GM23338 (cell line): ENCODE measurements around the gene CALCR. TPM values are rescaled to one million over a fixed set of nuclear protein-coding genes. Genes with fewer than 3 reads are reported as not detected.

Source experiments
- ATAC-seq: fragments of 200-7000 bp; cut with Tn5 transposase; 3 replicates; pipeline ENCODE4 v1.9.1; 2020
- DNase-seq: peaks from one replicate; pipeline ENCODE4 v3.0.0-alpha.2; 2015; ENCODE audit warnings: low spot score
- H2AFZ ChIP-seq: fragments of 200-600 bp; sonication (generic); 2 replicates; pipeline ENCODE4 v1.8.0; 2016; ENCODE audit warnings: antibody characterized with exemption, mild to moderate bottlenecking, moderate library complexity
- H3F3A ChIP-seq: fragments of 200-600 bp; sonication (generic); replicated peaks from 2 replicates; pipeline ENCODE4 v1.8.0; 2017; ENCODE audit warnings: antibody characterized with exemption, mixed run types, low read depth
- H3K27ac ChIP-seq: fragments of 200-600 bp; sonication (generic); 2 replicates; pipeline ENCODE4 v1.6.1; 2016; ENCODE audit warnings: low read depth
- H3K27me3 ChIP-seq: fragments of 200-600 bp; sonication (generic); 2 replicates; pipeline ENCODE4 v1.8.0; 2016; ENCODE audit warnings: mild to moderate bottlenecking, mixed run types, moderate library complexity; ENCODE audit not compliant: insufficient read depth
- H3K36me3 ChIP-seq: fragments of 200-600 bp; sonication (generic); 2 replicates; pipeline ENCODE4 v1.8.0; 2016; ENCODE audit warnings: mild to moderate bottlenecking; ENCODE audit not compliant: insufficient read depth
- H3K4me1 ChIP-seq: fragments of 200-600 bp; sonication (generic); 2 replicates; pipeline ENCODE4 v1.8.0; 2016; ENCODE audit warnings: mild to moderate bottlenecking, moderate library complexity; ENCODE audit not compliant: insufficient read depth
- H3K4me2 ChIP-seq: fragments of 200-600 bp; sonication (generic); 2 replicates; pipeline ENCODE4 v1.7.1; 2017; ENCODE audit warnings: mixed run types
- H3K4me3 ChIP-seq: fragments of 200-600 bp; sonication (generic); 2 replicates; pipeline ENCODE4 v1.6.1; 2016; ENCODE audit warnings: mixed run types
- H3K79me2 ChIP-seq: fragments of 200-600 bp; sonication (generic); replicated peaks from 2 replicates; pipeline ENCODE4 v1.8.0; 2017; ENCODE audit warnings: mild to moderate bottlenecking; ENCODE audit not compliant: insufficient read depth
- H3K9me2 ChIP-seq: fragments of 200-600 bp; sonication (generic); 2 replicates; pipeline ENCODE4 v1.8.0; 2017; ENCODE audit not compliant: insufficient read depth
- H4K20me1 ChIP-seq: fragments of 200-600 bp; sonication (generic); replicated peaks from 2 replicates; pipeline ENCODE4 v1.8.0; 2017; ENCODE audit warnings: mild to moderate bottlenecking; ENCODE audit not compliant: insufficient read depth
- H3K27ac Mint-ChIP-seq: 2 replicates; pipeline ENCODE4 v1.8.0; 2020; ENCODE audit warnings: inconsistent platforms, mild to moderate bottlenecking, moderate library complexity, mixed read lengths
- H3K27me3 Mint-ChIP-seq: 3 replicates; pipeline ENCODE4 v1.8.0; 2022; ENCODE audit warnings: low read depth, mild to moderate bottlenecking, moderate library complexity, mixed read lengths, inconsistent platforms; ENCODE audit not compliant: insufficient read depth, poor library complexity
- H3K36me3 Mint-ChIP-seq: 3 replicates; pipeline ENCODE4 v1.8.0; 2021; ENCODE audit warnings: low read depth, mild to moderate bottlenecking, inconsistent platforms, moderate library complexity, mixed read lengths
- H3K4me1 Mint-ChIP-seq: 3 replicates; pipeline ENCODE4 v1.8.0; 2020; ENCODE audit warnings: mild to moderate bottlenecking, inconsistent platforms, mixed read lengths
- H3K4me3 Mint-ChIP-seq: 3 replicates; pipeline ENCODE4 v1.8.0; 2021; ENCODE audit warnings: moderate library complexity, mild to moderate bottlenecking, inconsistent platforms, mixed read lengths
- H3K9me3 Mint-ChIP-seq: 3 replicates; pipeline ENCODE4 v1.8.0; 2020; ENCODE audit warnings: moderate library complexity, mild to moderate bottlenecking, inconsistent platforms, mixed read lengths
- CREB1 ChIP-seq: fragments of 250-450 bp; sonication (Bioruptor Pico); IDR thresholded peaks from 2 replicates; pipeline ENCODE4 v1.5.0; 2020; ENCODE audit warnings: low read depth, mild to moderate bottlenecking, moderate library complexity
- EZH2 ChIP-seq: fragments of 200-600 bp; sonication (generic); IDR thresholded peaks from one replicate; pipeline ENCODE4 v1.8.0; 2017; ENCODE audit warnings: antibody characterized with exemption, mild to moderate bottlenecking, low read depth; ENCODE audit not compliant: unreplicated experiment
- EZH2phosphoT487 ChIP-seq: fragments of 200-600 bp; sonication (generic); IDR thresholded peaks from one replicate; pipeline ENCODE4 v1.8.1; 2018; ENCODE audit warnings: antibody characterized with exemption; ENCODE audit not compliant: unreplicated experiment
- JUNB ChIP-seq: IDR thresholded peaks from one replicate; pipeline ENCODE4 v1.6.1; 2016; ENCODE audit warnings: antibody characterized with exemption; ENCODE audit not compliant: unreplicated experiment
- NANOG ChIP-seq: IDR thresholded peaks from 2 replicates; pipeline ENCODE4 v1.6.1; 2016; ENCODE audit warnings: antibody characterized with exemption, borderline replicate concordance
- POLR2AphosphoS5 ChIP-seq: IDR thresholded peaks from 2 replicates; pipeline ENCODE4 v1.6.1; 2016; ENCODE audit warnings: antibody characterized with exemption, low read depth
- STAT1 ChIP-seq: IDR thresholded peaks from one replicate; pipeline ENCODE4 v1.6.1; 2016; ENCODE audit warnings: antibody characterized with exemption; ENCODE audit not compliant: unreplicated experiment
- ZNF114 ChIP-seq: fragments of 250-450 bp; sonication (Bioruptor Pico); IDR thresholded peaks from 2 replicates; pipeline ENCODE4 v1.5.0; 2020; ENCODE audit warnings: mild to moderate bottlenecking, moderate library complexity
- long read RNA-seq: library from polyadenylated mRNA; unstranded; transcript quantifications from one replicate; pipeline ENCODE4 v2.0.0, GENCODE V29; 2020; ENCODE audit not compliant: unreplicated experiment
- polyA plus RNA-seq: library from polyadenylated mRNA; unstranded; fragments of >200 nt; fragmentation: Nextera tagmentation; extraction: Ambion mirVana; gene quantifications from 2 replicates; pipeline ENCODE4 v1.2.1, GENCODE V29; 2016
- total RNA-seq: library from RNA; depleted of rRNA; stranded (reverse); fragments of >200 nt; shearing (Covaris generic); gene quantifications from 2 replicates; pipeline ENCODE4 v1.2.3, GENCODE V29; 2014; rRNA removed
- TF ChIP-seq, protein P1 (sequence below): IDR thresholded peaks from 2 replicates; pipeline ENCODE4 v1.6.1; 2016; ENCODE audit warnings: antibody characterized with exemption
- TF ChIP-seq, protein P2 (sequence below): fragments of 250-450 bp; sonication (Bioruptor Pico); IDR thresholded peaks from 2 replicates; pipeline ENCODE4 v1.5.0; 2020; ENCODE audit warnings: mild to moderate bottlenecking, moderate library complexity
- TF ChIP-seq, protein P3 (sequence below): IDR thresholded peaks from one replicate; pipeline ENCODE4 v1.6.1; 2018; ENCODE audit warnings: antibody characterized with exemption; ENCODE audit not compliant: unreplicated experiment

Gene CALCR
- total RNA-seq (1.4 and 1.6 TPM in 2 replicates), polyA plus RNA-seq (0.32 and 0.59 TPM in 2 replicates)
- long read RNA-seq, result 0 reads

DNA sequence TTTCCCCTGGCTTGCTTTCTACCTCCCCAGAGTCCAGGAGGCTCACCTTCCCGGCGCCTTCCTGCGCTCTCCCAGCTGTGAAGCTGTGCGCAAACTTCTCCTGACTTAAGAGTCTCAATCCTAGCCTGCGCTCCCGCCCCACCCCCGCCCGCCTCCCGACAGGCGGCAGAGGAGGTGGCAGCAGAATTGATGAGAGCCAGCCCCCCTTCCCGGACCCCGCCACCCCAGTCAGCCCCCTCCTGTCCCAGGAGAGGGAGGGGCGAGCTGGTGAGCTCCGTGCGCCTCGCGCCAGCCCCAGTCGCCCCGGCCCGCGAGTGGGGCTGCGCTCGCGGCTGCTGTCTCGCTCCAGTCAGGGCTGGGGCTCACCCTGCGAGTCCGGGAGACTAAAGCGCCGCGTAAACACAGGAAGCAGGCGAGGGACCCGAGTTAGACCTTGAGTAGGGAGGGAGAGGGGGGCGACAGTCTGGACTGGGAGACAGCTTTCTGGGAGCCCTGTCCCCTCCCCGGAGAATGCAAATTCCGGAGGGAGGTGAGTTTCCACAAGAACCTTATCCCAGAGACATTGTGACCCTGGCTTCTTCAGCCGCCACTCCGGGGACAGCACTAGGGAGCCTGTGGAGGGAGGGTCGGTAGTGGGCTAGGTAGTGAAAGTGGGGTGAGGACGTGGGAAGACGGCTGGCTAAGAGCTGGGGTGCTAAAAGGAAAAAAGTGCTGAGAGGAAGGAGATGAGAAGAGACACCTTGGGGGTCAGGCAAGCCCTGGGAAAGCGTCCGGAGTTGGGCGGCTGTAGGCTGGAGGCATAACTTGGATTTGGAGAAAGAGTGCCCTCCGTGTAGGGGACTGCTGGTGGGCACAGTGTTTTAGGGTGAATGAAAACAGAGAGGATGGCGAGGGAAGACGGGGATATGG lies at the start of gene CALCR:
Gene CALCR, minus strand, starts transcription at position 79 of the 909 bp plus-strand sequence. CDS start 87,743 bp downstream, outside the sequence.
- peaks cover 77% of the 10 kb centered on the region for H3K27me3 ChIP-seq

More for the DNA sequence above, at the start of gene CALCR:
- ATAC-seq (peak; percentile 78), DNase-seq (peak; percentile 74)
- H3K36me3 Mint-ChIP-seq, result no peaks in the 10 kb centered on the region; the same call in 2 of the 3 replicates
- TF ChIP-seq, protein P1, sequence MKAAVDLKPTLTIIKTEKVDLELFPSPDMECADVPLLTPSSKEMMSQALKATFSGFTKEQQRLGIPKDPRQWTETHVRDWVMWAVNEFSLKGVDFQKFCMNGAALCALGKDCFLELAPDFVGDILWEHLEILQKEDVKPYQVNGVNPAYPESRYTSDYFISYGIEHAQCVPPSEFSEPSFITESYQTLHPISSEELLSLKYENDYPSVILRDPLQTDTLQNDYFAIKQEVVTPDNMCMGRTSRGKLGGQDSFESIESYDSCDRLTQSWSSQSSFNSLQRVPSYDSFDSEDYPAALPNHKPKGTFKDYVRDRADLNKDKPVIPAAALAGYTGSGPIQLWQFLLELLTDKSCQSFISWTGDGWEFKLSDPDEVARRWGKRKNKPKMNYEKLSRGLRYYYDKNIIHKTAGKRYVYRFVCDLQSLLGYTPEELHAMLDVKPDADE, result no peak
- no peak for TF ChIP-seq JUNB
- TF ChIP-seq NANOG, result no peak
- TF ChIP-seq EZH2phosphoT487, result no peak
- TF ChIP-seq CREB1 (CRISPR knock-in tag), result no peak
- TF ChIP-seq STAT1, result no peak
- TF ChIP-seq EZH2, result peak; percentile 55
- TF ChIP-seq POLR2AphosphoS5, result peak; percentile 25; the same call in 1 of the 2 replicates
- TF ChIP-seq, protein P2, sequence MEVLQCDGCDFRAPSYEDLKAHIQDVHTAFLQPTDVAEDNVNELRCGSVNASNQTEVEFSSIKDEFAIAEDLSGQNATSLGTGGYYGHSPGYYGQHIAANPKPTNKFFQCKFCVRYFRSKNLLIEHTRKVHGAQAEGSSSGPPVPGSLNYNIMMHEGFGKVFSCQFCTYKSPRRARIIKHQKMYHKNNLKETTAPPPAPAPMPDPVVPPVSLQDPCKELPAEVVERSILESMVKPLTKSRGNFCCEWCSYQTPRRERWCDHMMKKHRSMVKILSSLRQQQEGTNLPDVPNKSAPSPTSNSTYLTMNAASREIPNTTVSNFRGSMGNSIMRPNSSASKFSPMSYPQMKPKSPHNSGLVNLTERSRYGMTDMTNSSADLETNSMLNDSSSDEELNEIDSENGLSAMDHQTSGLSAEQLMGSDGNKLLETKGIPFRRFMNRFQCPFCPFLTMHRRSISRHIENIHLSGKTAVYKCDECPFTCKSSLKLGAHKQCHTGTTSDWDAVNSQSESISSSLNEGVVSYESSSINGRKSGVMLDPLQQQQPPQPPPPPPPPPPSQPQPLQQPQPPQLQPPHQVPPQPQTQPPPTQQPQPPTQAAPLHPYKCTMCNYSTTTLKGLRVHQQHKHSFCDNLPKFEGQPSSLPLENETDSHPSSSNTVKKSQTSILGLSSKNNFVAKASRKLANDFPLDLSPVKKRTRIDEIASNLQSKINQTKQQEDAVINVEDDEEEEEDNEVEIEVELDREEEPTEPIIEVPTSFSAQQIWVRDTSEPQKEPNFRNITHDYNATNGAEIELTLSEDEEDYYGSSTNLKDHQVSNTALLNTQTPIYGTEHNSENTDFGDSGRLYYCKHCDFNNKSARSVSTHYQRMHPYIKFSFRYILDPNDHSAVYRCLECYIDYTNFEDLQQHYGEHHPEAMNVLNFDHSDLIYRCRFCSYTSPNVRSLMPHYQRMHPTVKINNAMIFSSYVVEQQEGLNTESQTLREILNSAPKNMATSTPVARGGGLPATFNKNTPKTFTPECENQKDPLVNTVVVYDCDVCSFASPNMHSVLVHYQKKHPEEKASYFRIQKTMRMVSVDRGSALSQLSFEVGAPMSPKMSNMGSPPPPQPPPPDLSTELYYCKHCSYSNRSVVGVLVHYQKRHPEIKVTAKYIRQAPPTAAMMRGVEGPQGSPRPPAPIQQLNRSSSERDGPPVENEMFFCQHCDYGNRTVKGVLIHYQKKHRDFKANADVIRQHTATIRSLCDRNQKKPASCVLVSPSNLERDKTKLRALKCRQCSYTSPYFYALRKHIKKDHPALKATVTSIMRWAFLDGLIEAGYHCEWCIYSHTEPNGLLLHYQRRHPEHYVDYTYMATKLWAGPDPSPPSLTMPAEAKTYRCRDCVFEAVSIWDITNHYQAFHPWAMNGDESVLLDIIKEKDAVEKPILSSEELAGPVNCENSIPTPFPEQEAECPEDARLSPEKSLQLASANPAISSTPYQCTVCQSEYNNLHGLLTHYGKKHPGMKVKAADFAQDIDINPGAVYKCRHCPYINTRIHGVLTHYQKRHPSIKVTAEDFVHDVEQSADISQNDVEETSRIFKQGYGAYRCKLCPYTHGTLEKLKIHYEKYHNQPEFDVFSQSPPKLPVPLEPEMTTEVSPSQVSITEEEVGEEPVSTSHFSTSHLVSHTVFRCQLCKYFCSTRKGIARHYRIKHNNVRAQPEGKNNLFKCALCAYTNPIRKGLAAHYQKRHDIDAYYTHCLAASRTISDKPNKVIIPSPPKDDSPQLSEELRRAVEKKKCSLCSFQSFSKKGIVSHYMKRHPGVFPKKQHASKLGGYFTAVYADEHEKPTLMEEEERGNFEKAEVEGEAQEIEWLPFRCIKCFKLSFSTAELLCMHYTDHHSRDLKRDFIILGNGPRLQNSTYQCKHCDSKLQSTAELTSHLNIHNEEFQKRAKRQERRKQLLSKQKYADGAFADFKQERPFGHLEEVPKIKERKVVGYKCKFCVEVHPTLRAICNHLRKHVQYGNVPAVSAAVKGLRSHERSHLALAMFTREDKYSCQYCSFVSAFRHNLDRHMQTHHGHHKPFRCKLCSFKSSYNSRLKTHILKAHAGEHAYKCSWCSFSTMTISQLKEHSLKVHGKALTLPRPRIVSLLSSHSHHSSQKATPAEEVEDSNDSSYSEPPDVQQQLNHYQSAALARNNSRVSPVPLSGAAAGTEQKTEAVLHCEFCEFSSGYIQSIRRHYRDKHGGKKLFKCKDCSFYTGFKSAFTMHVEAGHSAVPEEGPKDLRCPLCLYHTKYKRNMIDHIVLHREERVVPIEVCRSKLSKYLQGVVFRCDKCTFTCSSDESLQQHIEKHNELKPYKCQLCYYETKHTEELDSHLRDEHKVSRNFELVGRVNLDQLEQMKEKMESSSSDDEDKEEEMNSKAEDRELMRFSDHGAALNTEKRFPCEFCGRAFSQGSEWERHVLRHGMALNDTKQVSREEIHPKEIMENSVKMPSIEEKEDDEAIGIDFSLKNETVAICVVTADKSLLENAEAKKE (CRISPR knock-in tag), result no peak
- TF ChIP-seq, protein P3, sequence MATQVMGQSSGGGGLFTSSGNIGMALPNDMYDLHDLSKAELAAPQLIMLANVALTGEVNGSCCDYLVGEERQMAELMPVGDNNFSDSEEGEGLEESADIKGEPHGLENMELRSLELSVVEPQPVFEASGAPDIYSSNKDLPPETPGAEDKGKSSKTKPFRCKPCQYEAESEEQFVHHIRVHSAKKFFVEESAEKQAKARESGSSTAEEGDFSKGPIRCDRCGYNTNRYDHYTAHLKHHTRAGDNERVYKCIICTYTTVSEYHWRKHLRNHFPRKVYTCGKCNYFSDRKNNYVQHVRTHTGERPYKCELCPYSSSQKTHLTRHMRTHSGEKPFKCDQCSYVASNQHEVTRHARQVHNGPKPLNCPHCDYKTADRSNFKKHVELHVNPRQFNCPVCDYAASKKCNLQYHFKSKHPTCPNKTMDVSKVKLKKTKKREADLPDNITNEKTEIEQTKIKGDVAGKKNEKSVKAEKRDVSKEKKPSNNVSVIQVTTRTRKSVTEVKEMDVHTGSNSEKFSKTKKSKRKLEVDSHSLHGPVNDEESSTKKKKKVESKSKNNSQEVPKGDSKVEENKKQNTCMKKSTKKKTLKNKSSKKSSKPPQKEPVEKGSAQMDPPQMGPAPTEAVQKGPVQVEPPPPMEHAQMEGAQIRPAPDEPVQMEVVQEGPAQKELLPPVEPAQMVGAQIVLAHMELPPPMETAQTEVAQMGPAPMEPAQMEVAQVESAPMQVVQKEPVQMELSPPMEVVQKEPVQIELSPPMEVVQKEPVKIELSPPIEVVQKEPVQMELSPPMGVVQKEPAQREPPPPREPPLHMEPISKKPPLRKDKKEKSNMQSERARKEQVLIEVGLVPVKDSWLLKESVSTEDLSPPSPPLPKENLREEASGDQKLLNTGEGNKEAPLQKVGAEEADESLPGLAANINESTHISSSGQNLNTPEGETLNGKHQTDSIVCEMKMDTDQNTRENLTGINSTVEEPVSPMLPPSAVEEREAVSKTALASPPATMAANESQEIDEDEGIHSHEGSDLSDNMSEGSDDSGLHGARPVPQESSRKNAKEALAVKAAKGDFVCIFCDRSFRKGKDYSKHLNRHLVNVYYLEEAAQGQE, result no peak
- no peak for TF ChIP-seq ZNF114
- Histone ChIP-seq H3K4me3 (peak within 1 kb of the TSS; percentile 83), H3K79me2 (no peaks in the 10 kb centered on the region), H3K36me3 (no peaks in the 10 kb centered on the region), H3K4me2 (peak within 1 kb of the TSS; percentile 93), H3K27ac (no peak within 1 kb of the TSS), H4K20me1 (no peaks in the 10 kb centered on the region; the same call in 1 of the 2 replicates), H2AFZ (peak within 1 kb of the TSS; percentile 98), H3K4me1 (peaks cover 5% of the 10 kb centered on the region; the same call in 1 of the 2 replicates), H3F3A (no peaks in the 10 kb centered on the region; the same call in 1 of the 2 replicates), H3K9me2 (no peaks in the 10 kb centered on the region)
- H3K4me1 Mint-ChIP-seq, result peaks cover 14% of the 10 kb centered on the region
- no peak within 1 kb of the TSS for H3K27ac Mint-ChIP-seq
- H3K9me3 Mint-ChIP-seq, result no peaks in the 10 kb centered on the region
- peak within 1 kb of the TSS; percentile 82 for H3K4me3 Mint-ChIP-seq
- H3K27me3 Mint-ChIP-seq, result peaks cover 42% of the 10 kb centered on the region
